Measurements from ENCODE around the gene TBC1D20.
"Not testable (repeated sequence)": the region's sequence is repeated elsewhere in the genome, so short reads cannot be mapped to it uniquely, and the experiment has no call there.

The TBC1D20 gene

GRCh38 chr20:400128-400453 lies 62.2 kb downstream of the TBC1D20 start:
- DNase-seq = no peak

- DNase-seq = no peak
Measured at GRCh38 chr20:399182-399707, 63.1 kb downstream of the TBC1D20 start.

GRCh38 chr20:397432-398237 lies 64.7 kb downstream of the TBC1D20 start:
- DNase-seq = no peak

- no peak for DNase-seq
Measured at GRCh38 chr20:396619-397431, 65.5 kb downstream of the TBC1D20 start.

- DNase-seq = no peak
Measured at GRCh38 chr20:396252-396618, 66.1 kb downstream of the TBC1D20 start.

- DNase-seq = not testable (repeated sequence)
Measured at GRCh38 chr20:393296-393695, 69.0 kb downstream of the TBC1D20 start.

- DNase-seq = no peak
Measured at GRCh38 chr20:391041-391711, 71.2 kb downstream of the TBC1D20 start.

GRCh38 chr20:389220-389619 lies 73.1 kb downstream of the TBC1D20 start:
- DNase-seq = no peak

GRCh38 chr20:388034-388994 lies 74.0 kb downstream of the TBC1D20 start:
- DNase-seq = no peak

- DNase-seq = no peak
Measured at GRCh38 chr20:387520-387919, 74.8 kb downstream of the TBC1D20 start.

- not testable (repeated sequence) for DNase-seq
Measured at GRCh38 chr20:386634-387033, 75.7 kb downstream of the TBC1D20 start.

Measured in CD4-positive, alpha-beta T cell treated with Interleukin-17A for 1 hour (primary cell).